GM21737 (cell line): ENCODE results near the gene PIK3CD.
"Not testable (repeated sequence)": the region's sequence is repeated elsewhere in the genome, so short reads cannot be mapped to it uniquely, and the experiment has no call there.

Experiments
- ATAC-seq: cut with Tn5 transposase; IDR thresholded peaks from one replicate; pipeline ENCODE4 v1.9.1; 2021; ENCODE audit warnings: mild to moderate bottlenecking, moderate library complexity; ENCODE audit not compliant: unreplicated experiment

PIK3CD gene

GRCh38 chr1:9687874-9688582 is 36.5 kb downstream of the PIK3CD start:
- no peak for ATAC-seq

DNA sequence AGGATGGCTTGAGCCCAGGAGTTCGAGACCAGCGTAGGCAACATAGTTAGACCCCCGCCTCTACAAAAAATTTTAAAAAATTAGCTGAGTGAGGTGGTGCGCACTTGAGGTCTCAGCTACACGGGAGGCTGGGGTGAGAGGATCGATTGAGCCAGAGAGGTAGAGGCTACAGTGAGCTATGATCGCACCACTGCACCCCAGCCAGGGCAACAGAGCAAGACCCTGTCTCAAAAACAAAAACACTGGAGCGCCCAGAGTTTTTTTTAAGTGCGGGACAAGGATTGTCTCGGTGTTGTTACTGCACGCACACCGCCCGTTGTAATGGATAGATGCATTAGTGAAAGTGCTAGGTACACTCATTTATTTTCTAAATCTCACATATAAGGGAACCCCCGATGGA is 37.1 kb downstream of the PIK3CD start:
- ATAC-seq: no peak

- peak; percentile 50 for ATAC-seq
Measured at GRCh38 chr1:9689011-9689706, 37.6 kb downstream of the PIK3CD start.

GRCh38 chr1:9689971-9690381 is 38.4 kb downstream of the PIK3CD start:
- ATAC-seq: no peak

GRCh38 chr1:9690440-9691107 is 39.0 kb downstream of the PIK3CD start:
- ATAC-seq: no peak

DNA sequence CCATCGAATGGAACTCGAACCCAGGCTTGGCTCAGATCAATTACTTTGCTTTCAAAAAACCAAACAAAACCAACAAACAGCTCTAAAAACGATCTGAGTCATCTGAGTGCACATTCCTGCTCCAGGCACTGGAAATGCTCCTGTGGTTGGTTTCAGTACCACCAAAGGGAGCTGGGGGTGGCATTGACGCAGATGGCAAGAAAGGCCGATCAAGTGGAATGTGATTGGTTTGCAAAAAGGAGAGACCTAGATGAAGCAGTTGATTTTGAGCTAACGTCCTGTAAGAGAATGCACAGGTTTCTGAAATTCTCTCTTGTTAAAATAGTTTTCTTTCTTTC is 39.5 kb downstream of the PIK3CD start:
- no peak for ATAC-seq

DNA sequence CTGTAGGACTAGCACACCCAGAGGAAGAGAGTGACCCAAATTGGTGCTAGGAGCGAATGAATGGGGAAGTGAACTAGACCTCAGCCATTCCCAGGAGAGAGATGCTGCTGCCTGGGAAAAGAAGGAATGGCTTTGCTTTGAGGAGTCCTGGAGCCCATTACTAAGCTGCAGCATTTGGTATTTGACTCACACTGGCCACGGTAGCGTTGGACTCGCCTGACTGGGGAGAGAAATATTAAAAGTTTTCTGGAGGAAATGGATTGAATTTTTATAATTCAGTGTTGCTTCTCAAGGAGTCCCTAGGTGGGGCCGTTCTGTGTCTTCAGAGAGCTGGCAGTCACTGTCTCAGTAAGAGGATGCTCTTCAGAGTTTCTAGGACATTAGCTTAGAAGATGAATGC is 40.2 kb downstream of the PIK3CD start:
- no peak for ATAC-seq

- ATAC-seq: no peak
Measured at GRCh38 chr1:9696793-9697192, 45.3 kb downstream of the PIK3CD start.

GRCh38 chr1:9699361-9699760 is 47.8 kb downstream of the PIK3CD start:
- ATAC-seq: no peak

- ATAC-seq: no peak
Measured at GRCh38 chr1:9700340-9700739, 48.8 kb downstream of the PIK3CD start.

- no peak for ATAC-seq
Measured at GRCh38 chr1:9701665-9702064, 50.1 kb downstream of the PIK3CD start.

GRCh38 chr1:9703165-9703509 is 51.6 kb downstream of the PIK3CD start:
- no peak for ATAC-seq

DNA sequence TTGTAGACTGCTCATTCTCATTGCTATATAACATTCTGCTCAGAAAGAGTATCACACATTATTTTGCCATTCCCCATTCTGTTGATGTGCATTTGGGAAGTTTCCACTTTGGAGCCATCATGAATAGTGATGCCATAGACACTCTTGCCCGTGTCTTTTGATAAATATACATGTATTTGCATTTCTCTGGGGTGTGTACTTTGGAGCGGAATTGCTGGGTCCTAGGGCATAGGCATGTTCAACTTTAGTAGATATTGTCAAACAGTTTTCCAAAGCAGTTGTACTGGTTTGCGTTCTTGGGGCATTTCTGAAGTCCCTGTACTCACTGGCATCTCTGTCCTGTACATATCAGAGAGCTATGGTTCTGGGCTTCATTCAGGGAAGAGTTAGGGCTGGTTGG is 52.1 kb downstream of the PIK3CD start:
- no peak for ATAC-seq

- ATAC-seq: no peak
Measured at GRCh38 chr1:9705337-9706093, 54.0 kb downstream of the PIK3CD start.

DNA sequence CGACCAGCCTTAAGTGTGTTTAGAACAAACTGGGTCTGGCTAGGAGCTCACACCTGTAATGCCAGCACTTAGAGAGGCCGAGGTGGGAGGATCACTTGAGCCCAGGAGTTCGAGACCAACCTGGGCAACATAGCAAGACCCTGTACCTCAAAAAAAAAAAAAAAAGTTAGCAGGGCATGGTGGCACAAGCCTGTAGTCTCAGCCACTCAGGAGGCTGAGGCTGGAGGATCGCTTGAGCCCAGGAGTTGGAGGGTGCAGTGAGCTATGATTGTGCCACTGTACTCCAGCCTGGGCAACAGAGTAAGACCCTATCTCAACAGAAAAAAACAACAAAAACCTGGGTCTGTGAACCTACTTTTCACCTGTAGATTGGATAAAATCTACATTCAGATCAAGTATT is 54.6 kb downstream of the PIK3CD start:
- ATAC-seq: no peak

GRCh38 chr1:9710037-9710436 is 58.5 kb downstream of the PIK3CD start:
- ATAC-seq: no peak

DNA sequence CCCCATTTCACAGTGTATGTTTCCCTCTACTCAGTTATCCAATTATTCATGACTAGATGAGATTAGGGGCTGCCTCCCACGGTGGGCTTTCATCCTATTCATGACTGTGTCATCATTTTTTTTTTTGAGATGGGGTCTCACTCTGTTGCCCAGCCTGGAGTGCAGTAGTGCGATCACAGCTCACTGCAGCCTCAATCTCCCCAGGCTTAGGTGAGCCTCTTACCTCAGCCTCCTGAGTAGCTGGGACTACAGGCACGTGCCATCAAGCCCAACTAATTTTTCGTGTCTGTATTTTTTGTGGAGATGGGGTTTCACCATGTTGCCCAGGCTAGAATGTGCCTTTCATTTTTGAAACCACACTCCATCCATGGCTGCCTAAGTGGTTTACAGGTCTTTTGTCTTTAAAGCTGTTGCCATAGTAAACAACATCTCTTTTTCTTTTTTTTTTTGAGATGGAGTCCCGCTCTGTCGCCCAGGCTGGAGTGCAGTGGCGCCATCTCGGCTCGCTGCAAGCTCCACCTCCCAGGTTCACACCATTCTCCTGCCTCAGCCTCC is 60.0 kb downstream of the PIK3CD start:
- no peak for ATAC-seq

- ATAC-seq: not testable (repeated sequence)
Measured at GRCh38 chr1:9712767-9713166, 61.2 kb downstream of the PIK3CD start.

DNA sequence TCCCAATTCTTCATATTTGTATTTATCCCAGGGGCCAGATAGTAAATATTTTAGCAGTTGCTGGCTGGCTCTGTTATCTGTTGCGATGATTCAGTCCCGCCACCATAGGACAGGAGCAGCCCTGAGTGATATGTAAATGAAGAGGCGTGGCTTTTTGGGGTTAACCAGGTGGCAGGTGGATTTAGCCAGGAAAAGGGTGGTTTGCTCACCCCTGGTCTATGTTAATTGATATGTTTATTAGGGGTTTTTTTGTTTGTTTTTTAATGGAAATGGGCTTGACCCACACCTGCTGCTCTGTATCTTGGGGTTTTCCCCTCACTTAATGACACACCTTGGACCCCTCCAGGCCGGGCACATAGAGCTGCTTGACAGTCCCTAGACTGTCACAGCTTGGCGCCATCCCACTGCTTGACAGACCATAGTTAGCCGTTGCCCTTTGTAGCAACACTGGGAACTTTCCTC is 62.8 kb downstream of the PIK3CD start:
- ATAC-seq: no peak

DNA sequence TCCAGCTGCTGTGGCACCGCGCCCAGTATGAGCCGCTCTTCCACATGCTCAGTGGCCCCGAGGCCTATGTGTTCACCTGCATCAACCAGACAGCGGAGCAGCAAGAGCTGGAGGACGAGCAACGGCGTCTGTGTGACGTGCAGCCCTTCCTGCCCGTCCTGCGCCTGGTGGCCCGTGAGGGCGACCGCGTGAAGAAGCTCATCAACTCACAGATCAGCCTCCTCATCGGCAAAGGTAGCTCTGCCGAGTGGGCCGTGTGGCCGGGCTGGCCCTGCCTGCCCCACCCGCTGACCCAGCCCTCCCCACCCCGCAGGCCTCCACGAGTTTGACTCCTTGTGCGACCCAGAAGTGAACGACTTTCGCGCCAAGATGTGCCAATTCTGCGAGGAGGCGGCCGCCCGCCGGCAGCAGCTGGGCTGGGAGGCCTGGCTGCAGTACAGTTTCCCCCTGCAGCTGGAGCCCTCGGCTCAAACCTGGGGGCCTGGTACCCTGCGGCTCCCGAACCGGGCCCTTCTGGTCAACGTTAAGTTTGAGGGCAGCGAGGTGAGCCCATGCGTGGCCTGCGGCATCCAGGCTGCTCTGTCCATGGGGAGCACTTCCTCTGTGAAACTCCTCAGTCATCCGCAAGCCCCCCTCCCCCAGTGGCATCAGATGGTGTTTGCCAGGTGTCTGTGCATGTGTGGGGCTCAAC is 64.2 kb downstream of the PIK3CD start:
- ATAC-seq: no peak
